Gastrocnemius medialis (tissue), 4 donors: ENCODE results near the gene CDC42EP2.

ENCODE experiments used
- CTCF ChIP-seq, 5 experiments: fragments of 450-650 bp in 3 of 5; fragments of 200-600 bp in 2 of 5; sonication (generic) in 2 of 5; IDR thresholded peaks in 4 of 5; conservative IDR thresholded peaks in 1 of 5; 1 replicate in 4 of 5; 2 replicates in 1 of 5; pipeline ENCODE4 v1.5.1; 2016 to 2019; ENCODE audit warnings: antibody characterized with exemption in 5 of 5, mild to moderate bottlenecking in 3 of 5, moderate library complexity in 3 of 5
- POLR2A ChIP-seq, 2 donors: fragments of 450-650 bp; IDR thresholded peaks; one replicate each; pipeline ENCODE4 v1.6.1; 2017; ENCODE audit warnings: antibody characterized with exemption in 2 of 2, mild to moderate bottlenecking in 2 of 2, moderate library complexity in 2 of 2

- no peak for TF ChIP-seq CTCF (IDR thresholded peaks at IDR 0.05 in 4 of 5, conservative IDR thresholded peaks at IDR 0.05 in 1 of 5)
- no peak for TF ChIP-seq POLR2A (IDR thresholded peaks at IDR 0.05)
These were observed 48.5 kb upstream of the CDC42EP2 start for GRCh38 chr11:65266210-65266609.
